B cell (primary cell): ENCODE data around the gene VKORC1. TPM values are rescaled to one million over a fixed set of nuclear protein-coding genes. Genes with fewer than 3 reads are reported as not detected.

Experiments
- ATAC-seq: fragments of 200-7000 bp; cut with Tn5 transposase; one replicate; pipeline ENCODE4 v1.10.0; 2021; ENCODE audit warnings: low read depth, mild to moderate bottlenecking, moderate number of reproducible peaks, moderate library complexity
- CTCF ChIA-PET: fragments of 350-600 bp; sonication (Branson Sonifier 250); formaldehyde crosslinking; loops from one replicate; lab custom pipeline; 2021; ENCODE audit warnings: antibody characterized with exemption, inconsistent platforms; lab: Charles Lee
- POLR2A ChIA-PET: fragments of 350-600 bp; sonication (Branson Sonifier 250); formaldehyde crosslinking; loops from one replicate; lab custom pipeline; 2021; ENCODE audit warnings: antibody characterized with exemption; lab: Charles Lee
- DNase-seq: peaks from one replicate; pipeline ENCODE4 v3.0.0; 2013
- H2AFZ ChIP-seq: 2 replicates; pipeline ENCODE4 v1.6.1; 2012; ENCODE audit warnings: mild to moderate bottlenecking, low read depth, low read length; ENCODE audit not compliant: insufficient read depth, poor library complexity, severe bottlenecking
- H3K27ac ChIP-seq, 2 donors: 1 replicate in 1 of 2; 2 replicates in 1 of 2; pipeline ENCODE4 v1.5.1; 2012 to 2013; ENCODE audit warnings: low read length in 2 of 2, mild to moderate bottlenecking in 2 of 2, moderate library complexity in 1 of 2
- H3K27me3 ChIP-seq, 4 experiments: fragments of 200-600 bp in 1 of 4; sonication (generic) in 1 of 4; replicated peaks in 1 of 4; 1 replicate in 2 of 4; 2 replicates in 2 of 4; pipeline versions ENCODE4 v1.6.1 to v1.7.0; 2013 to 2016; ENCODE audit warnings: low read length in 3 of 4, mild to moderate bottlenecking in 2 of 4, mixed read lengths in 1 of 4, moderate library complexity in 1 of 4; ENCODE audit not compliant: insufficient read depth in 4 of 4, control insufficient read depth in 3 of 4; ENCODE audit errors: control extremely low read depth in 1 of 4
- H3K36me3 ChIP-seq, 2 experiments: replicated peaks in 1 of 2; 1 replicate in 1 of 2; 2 replicates in 1 of 2; pipeline versions ENCODE4 v1.6.1 to v1.7.1; 2013; ENCODE audit warnings: low read length in 1 of 2; ENCODE audit not compliant: insufficient read depth in 2 of 2, control insufficient read depth in 1 of 2; ENCODE audit errors: control extremely low read depth in 1 of 2, extremely low read depth in 1 of 2
- H3K4me1 ChIP-seq, 2 donors: fragments of 200-600 bp in 1 of 2; sonication (generic) in 1 of 2; 1 replicate in 1 of 2; 2 replicates in 1 of 2; pipeline versions ENCODE4 v1.5.1 to v1.6.1; 2013 to 2017; ENCODE audit warnings: low read length in 2 of 2; ENCODE audit not compliant: control insufficient read depth in 2 of 2, insufficient read depth in 2 of 2
- H3K4me2 ChIP-seq: replicated peaks from 2 replicates; pipeline ENCODE3; 2012; ENCODE audit warnings: mild to moderate bottlenecking, low read depth, low read length; ENCODE audit not compliant: poor library complexity, severe bottlenecking
- H3K4me3 ChIP-seq, 5 experiments: fragments of 200-600 bp in 1 of 5; sonication (generic) in 1 of 5; 1 replicate in 3 of 5; 2 replicates in 2 of 5; pipeline versions ENCODE4 v1.5.1 to v1.7.0; 2011 to 2016; ENCODE audit warnings: low read length in 4 of 5, mild to moderate bottlenecking in 4 of 5, low read depth in 2 of 5, control low read depth in 1 of 5, moderate library complexity in 1 of 5; ENCODE audit not compliant: insufficient read depth in 1 of 5; ENCODE audit errors: control extremely low read depth in 1 of 5, extremely low read depth in 1 of 5
- H3K79me2 ChIP-seq: fragments of 200-600 bp; sonication (generic); one replicate; pipeline ENCODE4 v1.6.0; 2016; ENCODE audit warnings: low read length; ENCODE audit not compliant: control insufficient read depth, insufficient read depth
- H3K9ac ChIP-seq: fragments of 200-600 bp; sonication (generic); 2 replicates; pipeline ENCODE4 v1.6.1; 2017; ENCODE audit warnings: mild to moderate bottlenecking, low read length, moderate library complexity
- H3K9me3 ChIP-seq, 3 donors: one replicate each; pipeline versions ENCODE4 v1.6.1 to v1.7.1; 2013; ENCODE audit warnings: low read length in 2 of 3; ENCODE audit not compliant: control insufficient read depth in 2 of 3, insufficient read depth in 1 of 3; ENCODE audit errors: control extremely low read depth in 1 of 3
- H4K20me1 ChIP-seq: 2 replicates; pipeline ENCODE4 v1.6.0; 2012; ENCODE audit warnings: mild to moderate bottlenecking, low read length; ENCODE audit not compliant: insufficient read depth, control insufficient read depth, poor library complexity, severe bottlenecking
- H3K27ac Mint-ChIP-seq: one replicate; pipeline ENCODE4 v1.8.0; 2021; ENCODE audit warnings: mixed read lengths
- H3K27me3 Mint-ChIP-seq: one replicate; pipeline ENCODE4 v1.8.0; 2021; ENCODE audit warnings: mixed read lengths
- H3K4me1 Mint-ChIP-seq: one replicate; pipeline ENCODE4 v1.8.0; 2021; ENCODE audit warnings: mixed read lengths
- H3K4me3 Mint-ChIP-seq: one replicate; pipeline ENCODE4 v1.8.0; 2021; ENCODE audit warnings: mixed read lengths
- H3K9me3 Mint-ChIP-seq: one replicate; pipeline ENCODE4 v1.8.0; 2022; ENCODE audit warnings: mixed read lengths; ENCODE audit not compliant: insufficient read depth
- CTCF ChIP-seq: fragments of 200-600 bp; IDR thresholded peaks from one replicate; pipeline ENCODE4 v1.8.0; 2022; ENCODE audit warnings: antibody characterized with exemption, mild to moderate bottlenecking
- EZH2 ChIP-seq: IDR thresholded peaks from 2 replicates; pipeline ENCODE4 v1.6.1; 2012; ENCODE audit warnings: borderline replicate concordance, low read depth, mild to moderate bottlenecking, moderate library complexity, low read length; ENCODE audit not compliant: insufficient read depth, poor library complexity, severe bottlenecking
- WGBS: methylation state at CpG from one replicate; pipeline ENCODE4 v1.1.5; 2013; ENCODE audit warnings: missing lambda C conversion rate; ENCODE audit not compliant: insufficient coverage; 5-methylcytosine and 5-hydroxymethylcytosine counted together
- intact Hi-C: fragments of 100-400 bp; cut with micrococcal nuclease; formaldehyde crosslinking; loops from one replicate; pipeline ENCODE4 v1.10.0; 2022
- polyA plus RNA-seq: library from polyadenylated mRNA; depleted of rRNA; stranded (reverse); fragments of >200 nt; gene quantifications from 2 replicates; pipeline ENCODE4 v1.2.3, GENCODE V29; 2012
- total RNA-seq, 2 donors: library from RNA; stranded (reverse); fragments of 120-200 nt in 1 of 2; gene quantifications; 1 replicate in 1 of 2; 2 replicates in 1 of 2; pipeline versions ENCODE4 v1.2.3 to v1.2.4, GENCODE V29; 2013 to 2022

VKORC1 gene
- total and polyA plus RNA-seq, 2 donors (not counting 1 experiment from before 2014, with no cell fraction given) = 31.8 to 45.7 TPM

- H3K4me3 Mint-ChIP-seq = no peak overlapping the region
- Histone ChIP-seq H3K27ac (no peak overlapping the region), H3K79me2 (peaks cover 18% of the 10 kb centered on the region), H3K4me2 (no peak overlapping the region), H4K20me1 (no peaks in the 10 kb centered on the region), H2AFZ (no peak overlapping the region), H3K9me3 (no peaks in the 10 kb centered on the region), H3K4me1 (peaks cover 11 to 23% of the 10 kb centered on the region in 2 donors), H3K27me3 (no peaks in the 10 kb centered on the region), H3K36me3 (peaks cover 0 to 10% of the 10 kb centered on the region in 2 experiments), H3K4me3 (no peak overlapping the region), H3K9ac (no peak overlapping the region)
- H3K27ac Mint-ChIP-seq = no peak overlapping the region
- ChIA-PET POLR2A (no interaction called here), CTCF (interaction anchor here (0.8 kb wide), 1 partner anchor 106 kb away, joined by 3 read pairs; no protein-coding TSS in a partner anchor)
- intact Hi-C loops = no loop called here
- ATAC-seq = no peak
- H3K9me3 Mint-ChIP-seq = no peaks in the 10 kb centered on the region
- TF ChIP-seq EZH2 = no peak
- no peak for TF ChIP-seq CTCF
- no peak for DNase-seq
- H3K4me1 Mint-ChIP-seq = peaks cover 22% of the 10 kb centered on the region
- WGBS = 100% methylated on average over 1 of the region's 2 CpGs
- H3K27me3 Mint-ChIP-seq = no peaks in the 10 kb centered on the region
These were observed 4.1 kb downstream of the VKORC1 start for GRCh38 chr16:31090540-31090939.

DNA sequence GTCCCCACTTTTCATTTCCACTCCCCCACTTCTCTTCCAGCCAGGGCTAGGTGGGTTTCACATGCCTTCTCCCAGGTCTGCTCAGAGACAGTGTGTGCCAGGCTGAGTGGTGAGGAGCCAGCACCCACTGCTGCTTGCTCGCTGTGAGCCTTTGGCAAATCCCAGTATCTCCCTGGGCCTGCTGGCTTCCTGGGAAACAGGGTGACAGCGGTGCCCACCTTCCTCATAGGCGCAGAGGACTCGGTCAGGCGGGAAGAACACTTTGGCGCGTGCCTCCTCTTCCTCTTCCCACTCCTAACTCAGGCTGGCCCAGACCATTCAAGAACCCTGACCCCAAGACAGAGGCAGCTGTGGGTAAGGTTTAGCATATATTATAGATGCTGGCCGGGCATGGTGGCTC lies 5.4 kb downstream of the VKORC1 start:
- no peak for DNase-seq
- Histone ChIP-seq H3K4me1 (peaks cover 5 to 14% of the 10 kb centered on the region in 2 donors), H3K9ac (no peak overlapping the region), H3K79me2 (peaks cover 23% of the 10 kb centered on the region), H3K9me3 (no peaks in the 10 kb centered on the region), H3K27ac (no peak overlapping the region), H3K36me3 (peaks cover 0 to 13% of the 10 kb centered on the region in 2 experiments), H3K4me3 (no peak overlapping the region), H4K20me1 (peaks cover 5% of the 10 kb centered on the region), H3K27me3 (no peaks in the 10 kb centered on the region), H3K4me2 (no peak overlapping the region), H2AFZ (no peak overlapping the region)
- Mint-ChIP-seq H3K27ac (no peak overlapping the region), H3K9me3 (no peaks in the 10 kb centered on the region), H3K4me3 (no peak overlapping the region), H3K27me3 (no peaks in the 10 kb centered on the region), H3K4me1 (peaks cover 11% of the 10 kb centered on the region)
- intact Hi-C loops = no loop called here
- 96% methylated on average over 5 of the region's 8 CpGs for WGBS
- ChIA-PET CTCF (no interaction called here), POLR2A (no interaction called here)
- TF ChIP-seq CTCF (no peak), EZH2 (no peak)
- no peak for ATAC-seq
